A549 (cell line): ENCODE data around the gene MINDY3. TPM values are rescaled to one million over a fixed set of nuclear protein-coding genes. Genes with fewer than 3 reads are reported as not detected.

ENCODE experiments used
- ATAC-seq, 2 experiments: fragments of 200-7000 bp in 1 of 2; fragments of >200 bp in 1 of 2; cut with Nextera tagmentation in 1 of 2; cut with Tn5 transposase in 1 of 2; 3 replicates each; pipeline versions ENCODE4 v1.8.0 to v1.9.1; 2018 to 2020; ENCODE audit warnings: mild to moderate bottlenecking in 1 of 2, moderate library complexity in 1 of 2
- CTCF ChIA-PET: fragments of 300-600 bp; sonication (Branson Sonifier 250); formaldehyde crosslinking; extraction: SDS; loops from one replicate; lab custom pipeline; 2021; ENCODE audit warnings: antibody characterized with exemption, inconsistent platforms; lab: Yijun Ruan, JAX
- POLR2A ChIA-PET: fragments of 350-600 bp; formaldehyde crosslinking; extraction: SDS; loops from one replicate; lab custom pipeline; 2021; ENCODE audit warnings: antibody characterized with exemption, inconsistent platforms; lab: Yijun Ruan, JAX
- DNase-seq, 2 experiments: peaks; one replicate each; pipeline versions ENCODE4 v3.0.0 to v3.0.0-alpha.2; 2011 to 2016; ENCODE audit warnings: low read depth in 1 of 2, low spot score in 1 of 2
- FAIRE-seq: peaks from 2 replicates; lab custom pipeline; 2011; peaks lifted over from hg19 to GRCh38; lab: Jason Lieb, UNC
- H3K27ac ChIP-seq, 2 experiments: fragments of >200 bp; sonication (Bioruptor Twin); formaldehyde crosslinking; 3 replicates each; pipeline ENCODE4 v1.5.1; 2016 to 2017
- H3K4me1 ChIP-seq: fragments of >200 bp; sonication (Bioruptor Twin); formaldehyde crosslinking; 3 replicates; pipeline ENCODE4 v1.6.1; 2016
- H3K4me2 ChIP-seq: fragments of >200 bp; sonication (Bioruptor Twin); formaldehyde crosslinking; 3 replicates; pipeline ENCODE4 v1.6.1; 2016
- H3K4me3 ChIP-seq: fragments of >200 bp; sonication (Bioruptor Twin); formaldehyde crosslinking; 3 replicates; pipeline ENCODE4 v1.5.1; 2016
- H3K9me3 ChIP-seq: fragments of >200 bp; sonication (Bioruptor Twin); formaldehyde crosslinking; 3 replicates; pipeline ENCODE4 v1.6.1; 2016
- BHLHE40 ChIP-seq: IDR thresholded peaks from 2 replicates; pipeline ENCODE4 v1.6.1; 2012; ENCODE audit warnings: low read depth, low read length, inconsistent platforms
- CHD2 ChIP-seq: fragments of 150-350 bp; IDR thresholded peaks from 2 replicates; pipeline ENCODE4 v1.6.1; 2014; ENCODE audit warnings: low read length; ENCODE audit not compliant: partially characterized antibody
- EHF ChIP-seq: fragments of 250-450 bp; sonication (Bioruptor Pico); IDR thresholded peaks from 2 replicates; pipeline ENCODE4 v1.5.0; 2020; ENCODE audit warnings: mild to moderate bottlenecking
- FOSB ChIP-seq: fragments of 250-450 bp; sonication (Bioruptor Pico); IDR thresholded peaks from 2 replicates; pipeline ENCODE4 v1.5.0; 2020; ENCODE audit warnings: mild to moderate bottlenecking, moderate library complexity
- GATA3 ChIP-seq: IDR thresholded peaks from 2 replicates; pipeline ENCODE4 v1.6.1; 2012; ENCODE audit warnings: borderline replicate concordance
- HDAC2 ChIP-seq: fragments of 200-600 bp; sonication (generic); IDR thresholded peaks from 2 replicates; pipeline ENCODE4 v1.6.1; 2016
- HEYL ChIP-seq: fragments of 250-450 bp; sonication (Bioruptor Pico); IDR thresholded peaks from 2 replicates; pipeline ENCODE4 v1.8.0; 2021; ENCODE audit warnings: mild to moderate bottlenecking, moderate library complexity
- HOXA7 ChIP-seq: fragments of 250-450 bp; sonication (Bioruptor Pico); IDR thresholded peaks from 2 replicates; pipeline ENCODE4 v1.5.0; 2020; ENCODE audit warnings: mild to moderate bottlenecking, moderate library complexity
- HOXB5 ChIP-seq: fragments of 250-450 bp; sonication (Bioruptor Pico); IDR thresholded peaks from 2 replicates; pipeline ENCODE4 v1.5.0; 2020; ENCODE audit warnings: mild to moderate bottlenecking, moderate library complexity
- NFE2L2 ChIP-seq: fragments of 150-350 bp; conservative IDR thresholded peaks from 2 replicates; pipeline ENCODE4 v1.6.1; 2014; ENCODE audit warnings: low read length
- NR3C1 ChIP-seq: fragments of >200 bp; sonication (Bioruptor Twin); formaldehyde crosslinking; IDR thresholded peaks from 3 replicates; pipeline ENCODE4 v1.6.1; 2017
- PHF8 ChIP-seq: fragments of 200-600 bp; sonication (generic); IDR thresholded peaks from 2 replicates; pipeline ENCODE4 v1.6.1; 2016; ENCODE audit warnings: low read depth, mild to moderate bottlenecking, antibody characterized with exemption, moderate library complexity, borderline replicate concordance
- RAD21 ChIP-seq, 2 experiments: fragments of >200 bp in 1 of 2; sonication (Bioruptor Twin) in 1 of 2; formaldehyde crosslinking in 1 of 2; IDR thresholded peaks in 1 of 2; conservative IDR thresholded peaks in 1 of 2; 2 replicates in 1 of 2; 3 replicates in 1 of 2; pipeline ENCODE4 v1.6.1; 2012 to 2018; ENCODE audit warnings: inconsistent platforms in 1 of 2
- RCOR1 ChIP-seq: fragments of 150-350 bp; IDR thresholded peaks from 2 replicates; pipeline ENCODE4 v1.6.1; 2014; ENCODE audit warnings: antibody characterized with exemption, low read length, low read depth
- RFX5 ChIP-seq: fragments of 450-650 bp; IDR thresholded peaks from 2 replicates; pipeline ENCODE4 v1.7.1; 2014; ENCODE audit warnings: antibody characterized with exemption, mild to moderate bottlenecking, moderate library complexity
- SMC3 ChIP-seq: fragments of >200 bp; sonication (Bioruptor Twin); formaldehyde crosslinking; IDR thresholded peaks from 3 replicates; pipeline ENCODE4 v1.6.1; 2018; ENCODE audit warnings: inconsistent platforms
- SREBF2 ChIP-seq: fragments of 450-650 bp; IDR thresholded peaks from 2 replicates; pipeline ENCODE4 v1.6.1; 2014; ENCODE audit warnings: mild to moderate bottlenecking, moderate library complexity
- ZNF302 ChIP-seq: fragments of 250-450 bp; sonication (Bioruptor Pico); IDR thresholded peaks from 2 replicates; pipeline ENCODE4 v1.9.0; 2021; ENCODE audit warnings: inconsistent platforms, mild to moderate bottlenecking, moderate library complexity
- WGBS: methylation state at CpG from one replicate; pipeline ENCODE4 v1.1.6; 2017; ENCODE audit errors: missing lambda C conversion rate; 5-methylcytosine and 5-hydroxymethylcytosine counted together
- polyA plus RNA-seq, 4 experiments: library from polyadenylated mRNA; depleted of rRNA in 3 of 4; stranded (reverse); fragments of >200 nt; fragmentation: RNase III in 1 of 4; extraction: RNeasy Plus Mini Kit Qiagen cat#74134 plus additional on column Dnase treatment in 1 of 4; gene quantifications; 2 replicates in 3 of 4; 3 replicates in 1 of 4; pipeline ENCODE4 v1.2.3, GENCODE V29; 2011 to 2017
- TF ChIP-seq, protein P1 (sequence below): fragments of 250-450 bp; sonication (Bioruptor Pico); IDR thresholded peaks from 2 replicates; pipeline ENCODE4 v1.5.0; 2020; ENCODE audit warnings: low read depth, mild to moderate bottlenecking, moderate library complexity
- TF ChIP-seq, protein P2 (sequence below): IDR thresholded peaks from 2 replicates; pipeline ENCODE4 v1.6.1; 2012
- TF ChIP-seq, protein P3 (sequence below): fragments of 450-650 bp; IDR thresholded peaks from 2 replicates; pipeline ENCODE4 v1.6.1; 2014; ENCODE audit warnings: antibody characterized with exemption
- TF ChIP-seq, protein P4 (sequence below): IDR thresholded peaks from 2 replicates; pipeline ENCODE4 v1.6.1; 2012

MINDY3 gene
- polyA plus RNA-seq, 2 of the 4 experiments (the other 2 are of a cell fraction) = 14.4 to 25.3 TPM

DNA sequence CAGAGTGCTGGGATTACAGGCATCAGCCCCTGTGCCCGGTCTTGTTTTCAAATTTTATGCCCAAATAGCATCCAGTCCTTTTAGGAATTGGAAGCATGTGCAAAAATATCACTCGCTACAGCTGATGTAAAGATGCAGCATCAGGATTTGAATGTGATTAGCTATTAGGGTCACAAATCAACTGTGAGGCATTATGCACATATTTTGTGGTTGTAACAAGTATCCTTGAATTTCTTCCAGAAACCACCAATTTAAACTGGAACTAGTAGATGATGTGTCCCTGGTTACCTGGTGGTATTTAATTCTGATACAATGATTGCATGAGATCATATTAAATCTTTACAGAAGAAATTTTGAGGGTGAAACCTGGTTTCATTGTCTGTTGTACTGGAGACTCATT lies 99.6 kb downstream of the MINDY3 start:
- no peak for FAIRE-seq
- Histone ChIP-seq H3K27ac (no peak overlapping the region), H3K4me2 (no peak overlapping the region), H3K9me3 (no peaks in the 10 kb centered on the region), H3K4me1 (no peaks in the 10 kb centered on the region), H3K4me3 (no peak overlapping the region)
- WGBS = 55% methylated on average over 2 of the region's 2 CpGs
- ATAC-seq = no peak
- TF ChIP-seq HDAC2 = no peak
- no peak for TF ChIP-seq NFE2L2
- TF ChIP-seq NR3C1 = no peak
- TF ChIP-seq ZNF302 (CRISPR knock-in tag) = no peak
- TF ChIP-seq CHD2 = no peak
- TF ChIP-seq GATA3 = no peak
- no peak for TF ChIP-seq SREBF2
- CTCF ChIA-PET = no interaction called here
- POLR2A ChIA-PET = no interaction called here
- DNase-seq = no peak

DNA sequence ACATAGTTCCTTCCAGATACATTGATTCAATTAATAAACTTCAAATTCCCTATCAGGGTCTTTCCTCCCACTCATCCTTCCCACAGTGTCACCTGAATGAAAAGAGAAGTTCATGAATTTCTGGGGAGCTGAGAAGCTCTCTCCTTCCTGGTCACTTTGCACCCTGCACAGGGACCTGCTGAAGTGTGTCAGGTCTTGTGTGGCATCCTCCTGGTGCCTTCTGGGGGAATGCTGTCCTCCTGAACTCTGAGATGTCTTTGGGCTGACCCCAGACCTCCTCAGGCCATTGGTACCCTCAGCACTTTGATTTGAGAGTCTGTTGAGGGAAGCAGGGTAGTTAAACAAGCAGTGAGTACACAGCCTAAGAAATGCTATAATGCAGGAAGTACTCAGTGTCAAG lies 101.0 kb downstream of the MINDY3 start:
- ATAC-seq (no peak; a peak in 1 of 6 replicates), FAIRE-seq (no peak), DNase-seq (no peak)
- H3K27ac ChIP-seq = no peak overlapping the region
- H3K4me3 ChIP-seq = no peak overlapping the region
- CTCF ChIA-PET = no interaction called here
- no peak overlapping the region for H3K4me2 ChIP-seq
- TF ChIP-seq, protein P1, sequence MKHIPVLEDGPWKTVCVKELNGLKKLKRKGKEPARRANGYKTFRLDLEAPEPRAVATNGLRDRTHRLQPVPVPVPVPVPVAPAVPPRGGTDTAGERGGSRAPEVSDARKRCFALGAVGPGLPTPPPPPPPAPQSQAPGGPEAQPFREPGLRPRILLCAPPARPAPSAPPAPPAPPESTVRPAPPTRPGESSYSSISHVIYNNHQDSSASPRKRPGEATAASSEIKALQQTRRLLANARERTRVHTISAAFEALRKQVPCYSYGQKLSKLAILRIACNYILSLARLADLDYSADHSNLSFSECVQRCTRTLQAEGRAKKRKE = no peak
- POLR2A ChIA-PET = no interaction called here
- H3K4me1 ChIP-seq = no peaks in the 10 kb centered on the region
- no peaks in the 10 kb centered on the region for H3K9me3 ChIP-seq

DNA sequence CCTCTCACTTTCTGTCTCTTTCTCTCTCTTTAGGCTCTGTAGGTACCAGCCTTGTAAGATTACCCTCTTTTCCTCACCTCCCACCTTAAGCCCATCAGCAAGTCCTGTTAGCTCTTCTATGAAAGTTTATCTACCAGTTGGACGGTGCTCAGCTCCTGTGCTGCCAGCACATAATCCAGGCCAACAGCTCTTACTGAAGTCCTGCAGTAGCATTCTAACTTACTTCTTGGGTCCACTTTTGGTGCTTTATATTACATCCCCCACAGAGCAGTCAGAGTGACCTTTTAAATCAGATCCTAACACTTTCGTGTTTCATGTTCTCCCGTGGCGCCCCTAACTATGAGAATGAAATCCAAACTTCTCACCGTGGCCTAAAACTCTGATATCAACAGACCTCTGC lies 101.7 kb downstream of the MINDY3 start:
- TF ChIP-seq RFX5 (no peak), PHF8 (no peak), HEYL (CRISPR knock-in tag) (no peak), BHLHE40 (no peak), HDAC2 (no peak), HOXA7 (CRISPR knock-in tag) (no peak)
- TF ChIP-seq, protein P2, sequence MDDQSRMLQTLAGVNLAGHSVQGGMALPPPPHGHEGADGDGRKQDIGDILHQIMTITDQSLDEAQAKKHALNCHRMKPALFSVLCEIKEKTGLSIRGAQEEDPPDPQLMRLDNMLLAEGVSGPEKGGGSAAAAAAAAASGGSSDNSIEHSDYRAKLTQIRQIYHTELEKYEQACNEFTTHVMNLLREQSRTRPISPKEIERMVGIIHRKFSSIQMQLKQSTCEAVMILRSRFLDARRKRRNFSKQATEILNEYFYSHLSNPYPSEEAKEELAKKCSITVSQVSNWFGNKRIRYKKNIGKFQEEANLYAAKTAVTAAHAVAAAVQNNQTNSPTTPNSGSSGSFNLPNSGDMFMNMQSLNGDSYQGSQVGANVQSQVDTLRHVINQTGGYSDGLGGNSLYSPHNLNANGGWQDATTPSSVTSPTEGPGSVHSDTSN = no peak
- ChIA-PET POLR2A (no interaction called here), CTCF (no interaction called here)
- H3K4me3 ChIP-seq = no peak overlapping the region
- no peak overlapping the region for H3K27ac ChIP-seq
- no peaks in the 10 kb centered on the region for H3K4me1 ChIP-seq
- no peak for FAIRE-seq
- 25% methylated on average over 5 of the region's 5 CpGs for WGBS
- H3K4me2 ChIP-seq = no peak overlapping the region
- ATAC-seq = no peak
- H3K9me3 ChIP-seq = no peaks in the 10 kb centered on the region
- no peak for DNase-seq

DNA sequence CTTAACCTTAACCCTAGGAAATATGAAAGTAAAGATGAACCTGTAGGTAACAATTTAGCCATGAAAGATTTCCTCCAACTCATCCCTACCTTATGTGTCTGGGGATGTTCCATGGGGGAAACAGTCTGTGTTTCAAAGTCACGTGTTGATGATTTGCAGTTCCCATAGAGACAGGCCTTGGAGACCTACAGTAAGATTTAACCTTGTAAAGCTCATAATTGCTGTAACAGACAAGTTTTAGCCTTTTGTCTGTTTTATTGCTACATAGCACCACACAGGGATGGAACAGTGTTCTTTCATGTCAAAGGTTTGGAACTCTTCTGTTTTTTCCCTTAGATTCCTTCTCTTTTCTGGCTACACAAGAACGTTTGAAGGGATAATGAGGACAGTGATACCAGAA lies 105.4 kb downstream of the MINDY3 start:
- H3K4me2 ChIP-seq = no peak overlapping the region
- POLR2A ChIA-PET = no interaction called here
- WGBS = 5% methylated on average over 2 of the region's 2 CpGs
- DNase-seq (no peak), ATAC-seq (no peak), FAIRE-seq (no peak)
- CTCF ChIA-PET = interaction anchor here (0.6 kb wide), 1 partner anchor 652 kb away, joined by 3 read pairs; no protein-coding TSS in a partner anchor
- H3K9me3 ChIP-seq = no peaks in the 10 kb centered on the region
- no peak overlapping the region for H3K4me3 ChIP-seq
- no peaks in the 10 kb centered on the region for H3K4me1 ChIP-seq
- H3K27ac ChIP-seq = no peak overlapping the region
- TF ChIP-seq HEYL (CRISPR knock-in tag) (no peak), HDAC2 (no peak), SMC3 (no peak), BHLHE40 (no peak), ZNF302 (CRISPR knock-in tag) (no peak), HOXB5 (no peak), FOSB (CRISPR knock-in tag) (no peak), NFE2L2 (no peak), EHF (no peak), GATA3 (no peak), RCOR1 (no peak), RAD21 (conservative IDR thresholded peaks at IDR 0.05 in 1 of 2, IDR thresholded peaks at IDR 0.05 in 1 of 2) (no peak)
- TF ChIP-seq, protein P2 = no peak
- TF ChIP-seq, protein P3, sequence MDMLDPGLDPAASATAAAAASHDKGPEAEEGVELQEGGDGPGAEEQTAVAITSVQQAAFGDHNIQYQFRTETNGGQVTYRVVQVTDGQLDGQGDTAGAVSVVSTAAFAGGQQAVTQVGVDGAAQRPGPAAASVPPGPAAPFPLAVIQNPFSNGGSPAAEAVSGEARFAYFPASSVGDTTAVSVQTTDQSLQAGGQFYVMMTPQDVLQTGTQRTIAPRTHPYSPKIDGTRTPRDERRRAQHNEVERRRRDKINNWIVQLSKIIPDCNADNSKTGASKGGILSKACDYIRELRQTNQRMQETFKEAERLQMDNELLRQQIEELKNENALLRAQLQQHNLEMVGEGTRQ = no peak
- TF ChIP-seq, protein P4, sequence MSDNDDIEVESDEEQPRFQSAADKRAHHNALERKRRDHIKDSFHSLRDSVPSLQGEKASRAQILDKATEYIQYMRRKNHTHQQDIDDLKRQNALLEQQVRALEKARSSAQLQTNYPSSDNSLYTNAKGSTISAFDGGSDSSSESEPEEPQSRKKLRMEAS = no peak
